H1 (cell line): Measurements from ENCODE around the gene CDH12. TPM values are rescaled to one million over a fixed set of nuclear protein-coding genes. Genes with fewer than 3 reads are reported as not detected.

ENCODE experiments used
- CTCF ChIA-PET: fragments of 300-600 bp; sonication (Branson Sonifier 250); formaldehyde crosslinking; loops from one replicate; lab custom pipeline; 2021; ENCODE audit not compliant: partially characterized antibody; lab: Charles Lee
- POLR2A ChIA-PET: fragments of 300-600 bp; sonication (Branson Sonifier 250); formaldehyde crosslinking; loops from one replicate; lab custom pipeline; 2021; ENCODE audit warnings: inconsistent platforms; ENCODE audit not compliant: partially characterized antibody; lab: Charles Lee
- DNase-seq, 2 experiments: peaks; one replicate each; pipeline versions ENCODE4 v3.0.0 to v3.0.0-alpha.2; 2010 to 2022; ENCODE audit warnings: low spot score in 2 of 2, low read depth in 1 of 2, mixed read lengths in 1 of 2
- FAIRE-seq: peaks from 2 replicates; lab custom pipeline; 2011; peaks lifted over from hg19 to GRCh38; lab: Jason Lieb, UNC
- H2AFZ ChIP-seq: 2 replicates; pipeline ENCODE4 v1.8.1; 2012; ENCODE audit warnings: low read length, inconsistent platforms
- H2AK5ac ChIP-seq: 2 replicates; pipeline ENCODE4 v1.6.1; 2013; ENCODE audit warnings: low read depth, low read length
- H2BK120ac ChIP-seq: replicated peaks from 2 replicates; pipeline ENCODE3; 2013; ENCODE audit warnings: low read depth, low read length, inconsistent platforms
- H2BK12ac ChIP-seq: 2 replicates; pipeline ENCODE4 v1.6.1; 2013; ENCODE audit warnings: low read depth, low read length
- H2BK15ac ChIP-seq: 2 replicates; pipeline ENCODE4 v1.6.1; 2013; ENCODE audit warnings: low read length
- H2BK20ac ChIP-seq: 2 replicates; pipeline ENCODE4 v1.6.1; 2013; ENCODE audit warnings: low read length
- H2BK5ac ChIP-seq: 2 replicates; pipeline ENCODE4 v1.6.1; 2013; ENCODE audit warnings: low read depth, low read length
- H3K14ac ChIP-seq: 2 replicates; pipeline ENCODE4 v1.6.1; 2013; ENCODE audit warnings: inconsistent platforms; ENCODE audit not compliant: insufficient read length
- H3K18ac ChIP-seq: 2 replicates; pipeline ENCODE4 v1.6.1; 2013; ENCODE audit warnings: low read length; ENCODE audit errors: extremely low read depth
- H3K23ac ChIP-seq: 2 replicates; pipeline ENCODE4 v1.6.1; 2013; ENCODE audit warnings: inconsistent platforms; ENCODE audit not compliant: insufficient read length
- H3K23me2 ChIP-seq: 2 replicates; pipeline ENCODE4 v1.6.1; 2013; ENCODE audit warnings: low read depth, low read length
- H3K27ac ChIP-seq: 2 replicates; pipeline ENCODE4 v1.6.1; 2011; ENCODE audit warnings: low read depth, low read length, inconsistent platforms
- H3K27me3 ChIP-seq, 4 experiments: replicated peaks in 1 of 4; 1 replicate in 1 of 4; 2 replicates in 3 of 4; pipeline versions ENCODE4 v1.6.1 to v1.8.1; 2011 to 2013; ENCODE audit warnings: low read length in 3 of 4, mild to moderate bottlenecking in 3 of 4, inconsistent platforms in 2 of 4, mixed read lengths in 2 of 4, moderate library complexity in 1 of 4; ENCODE audit not compliant: control insufficient read depth in 3 of 4, insufficient read depth in 3 of 4; ENCODE audit errors: extremely low read depth in 1 of 4
- H3K36me3 ChIP-seq, 4 experiments: 2 replicates each; pipeline versions ENCODE4 v1.6.1 to v1.8.1; 2011 to 2013; ENCODE audit warnings: mild to moderate bottlenecking in 4 of 4, low read length in 3 of 4, moderate library complexity in 2 of 4, control low read depth in 1 of 4, inconsistent platforms in 1 of 4; ENCODE audit not compliant: insufficient read depth in 4 of 4, control insufficient read depth in 2 of 4
- H3K4ac ChIP-seq: replicated peaks from 2 replicates; pipeline ENCODE3; 2013; ENCODE audit warnings: low read length, low read depth, mixed read lengths, inconsistent platforms; ENCODE audit not compliant: insufficient read length
- H3K4me1 ChIP-seq, 4 experiments: replicated peaks in 1 of 4; 1 replicate in 1 of 4; 2 replicates in 3 of 4; pipeline versions ENCODE4 v1.6.1 to v1.8.1; 2011 to 2013; ENCODE audit warnings: low read length in 3 of 4, inconsistent platforms in 2 of 4, mixed read lengths in 1 of 4; ENCODE audit not compliant: insufficient read depth in 4 of 4, control insufficient read depth in 3 of 4
- H3K4me2 ChIP-seq, 2 experiments: 2 replicates each; pipeline versions ENCODE4 v1.6.1 to v1.8.1; 2011 to 2013; ENCODE audit warnings: low read depth in 2 of 2, low read length in 2 of 2, control low read depth in 1 of 2, inconsistent platforms in 1 of 2, mild to moderate bottlenecking in 1 of 2; ENCODE audit not compliant: insufficient read depth in 1 of 2
- H3K4me3 ChIP-seq, 4 experiments: fragments of 200-600, 300-600 bp in 1 of 4; sonication (generic), shearing (Covaris generic), sonication (Bioruptor Twin) in 1 of 4; 2 replicates each; pipeline versions ENCODE4 v1.5.1 to v1.8.1; 2011 to 2016; ENCODE audit warnings: low read length in 4 of 4, low read depth in 3 of 4, control low read depth in 2 of 4, inconsistent platforms in 2 of 4, mild to moderate bottlenecking in 2 of 4, mixed read lengths in 1 of 4, moderate library complexity in 1 of 4; ENCODE audit not compliant: insufficient read depth in 2 of 4; ENCODE audit errors: extremely low read depth in 1 of 4
- H3K56ac ChIP-seq: replicated peaks from 2 replicates; pipeline ENCODE3; 2013; ENCODE audit warnings: low read depth, mild to moderate bottlenecking, mixed read lengths, low read length, inconsistent platforms; ENCODE audit not compliant: insufficient read length
- H3K79me1 ChIP-seq: 2 replicates; pipeline ENCODE4 v1.6.1; 2013; ENCODE audit warnings: low read depth, low read length, control low read depth
- H3K79me2 ChIP-seq, 2 experiments: 2 replicates each; pipeline versions ENCODE4 v1.6.1 to v1.8.1; 2012 to 2013; ENCODE audit warnings: low read length in 2 of 2, mild to moderate bottlenecking in 2 of 2, inconsistent platforms in 1 of 2; ENCODE audit not compliant: insufficient read depth in 2 of 2, control insufficient read depth in 1 of 2
- H3K9ac ChIP-seq, 4 experiments: replicated peaks in 1 of 4; 1 replicate in 1 of 4; 2 replicates in 3 of 4; pipeline versions ENCODE4 v1.6.1 to v1.8.1; 2011 to 2013; ENCODE audit warnings: low read depth in 3 of 4, low read length in 3 of 4, control low read depth in 2 of 4, mild to moderate bottlenecking in 2 of 4, moderate library complexity in 2 of 4, inconsistent platforms in 1 of 4; ENCODE audit errors: extremely low read depth in 1 of 4
- H3K9me3 ChIP-seq, 2 experiments: 2 replicates each; pipeline versions ENCODE4 v1.6.1 to v1.8.1; 2012 to 2013; ENCODE audit warnings: mild to moderate bottlenecking in 2 of 2, moderate library complexity in 2 of 2, control low read depth in 1 of 2, inconsistent platforms in 1 of 2, low read depth in 1 of 2, low read length in 1 of 2, mixed read lengths in 1 of 2; ENCODE audit not compliant: insufficient read depth in 2 of 2
- H4K20me1 ChIP-seq, 2 experiments: replicated peaks in 1 of 2; 2 replicates each; pipeline versions ENCODE3 to v1.8.1; 2011 to 2013; ENCODE audit warnings: inconsistent platforms in 2 of 2, low read length in 2 of 2, mild to moderate bottlenecking in 1 of 2; ENCODE audit not compliant: insufficient read depth in 2 of 2, control insufficient read depth in 1 of 2
- H4K5ac ChIP-seq: 2 replicates; pipeline ENCODE4 v1.6.1; 2013; ENCODE audit warnings: low read length, low read depth, mixed read lengths, inconsistent platforms; ENCODE audit not compliant: insufficient read length
- H4K8ac ChIP-seq: 2 replicates; pipeline ENCODE4 v1.8.0; 2013; ENCODE audit warnings: mild to moderate bottlenecking, moderate library complexity, low read length, inconsistent platforms; ENCODE audit not compliant: insufficient read depth; ENCODE audit errors: extremely low read depth
- H4K91ac ChIP-seq: replicated peaks from 2 replicates; pipeline ENCODE3; 2013; ENCODE audit warnings: low read length, mixed read lengths, inconsistent platforms; ENCODE audit not compliant: insufficient read length
- CTBP2 ChIP-seq: IDR thresholded peaks from 2 replicates; pipeline ENCODE4 v1.7.0; 2011; ENCODE audit warnings: borderline replicate concordance, mild to moderate bottlenecking, moderate library complexity, mixed read lengths, low read length; ENCODE audit not compliant: insufficient read depth, insufficient read length
- HDAC2 ChIP-seq, 2 experiments: fragments of 300-600 bp in 1 of 2; sonication (generic) in 1 of 2; IDR thresholded peaks; 2 replicates each; pipeline ENCODE4 v1.6.1; 2011 to 2012; ENCODE audit warnings: low read depth in 2 of 2, low read length in 2 of 2, mild to moderate bottlenecking in 2 of 2, moderate library complexity in 2 of 2, borderline replicate concordance in 1 of 2, inconsistent platforms in 1 of 2
- POLR2A ChIP-seq, 2 experiments: IDR thresholded peaks; 1 replicate in 1 of 2; 2 replicates in 1 of 2; pipeline ENCODE4 v1.6.1; 2011; ENCODE audit warnings: low read depth in 2 of 2, low read length in 2 of 2, mild to moderate bottlenecking in 2 of 2; ENCODE audit errors: control extremely low read depth in 1 of 2
- SIRT6 ChIP-seq: IDR thresholded peaks from one replicate; pipeline ENCODE4 v1.7.1; 2012; ENCODE audit warnings: low read length, inconsistent platforms
- SP1 ChIP-seq: IDR thresholded peaks from 2 replicates; pipeline ENCODE4 v1.6.1; 2011; ENCODE audit warnings: low read depth, low read length
- SUZ12 ChIP-seq: fragments of 200-600 bp; sonication (generic); IDR thresholded peaks from 2 replicates; pipeline ENCODE4 v1.6.1; 2012; ENCODE audit warnings: mild to moderate bottlenecking, inconsistent platforms, low read length, moderate library complexity, mixed read lengths
- TAF1 ChIP-seq: IDR thresholded peaks from 2 replicates; pipeline ENCODE4 v1.6.1; 2011; ENCODE audit warnings: mild to moderate bottlenecking, low read depth, low read length
- polyA plus RNA-seq, 7 experiments: library from polyadenylated mRNA; depleted of rRNA in 3 of 7; stranded (reverse) in 5 of 7; unstranded in 2 of 7; fragments of >200 nt in 5 of 7; fragments of 200-250 nt in 2 of 7; gene quantifications; 1 replicate in 5 of 7; 2 replicates in 1 of 7; 4 replicates in 1 of 7; pipeline versions ENCODE4 v1.2.1 to v1.2.3, GENCODE V29; 2011 to 2013; ENCODE audit warnings: missing spikeins in 2 of 7, mixed read lengths in 2 of 7
- total RNA-seq: library from RNA; stranded (reverse); fragmentation: NEBNext Ultra II Directional; extraction: Animal tissue kit (Norgen Biotek cat#: 25700); gene quantifications from 2 replicates; pipeline ENCODE4 v1.2.1, GENCODE V29; 2021
- TF ChIP-seq, protein P1 (sequence below): IDR thresholded peaks from 2 replicates; pipeline ENCODE4 v1.6.1; 2012; ENCODE audit warnings: inconsistent platforms

Gene CDH12
- total and polyA plus RNA-seq, 2 of the 8 experiments (the other 6 are each of a cell fraction or from before 2014, with no cell fraction given) = 0.03 TPM; not detected in 1

DNA sequence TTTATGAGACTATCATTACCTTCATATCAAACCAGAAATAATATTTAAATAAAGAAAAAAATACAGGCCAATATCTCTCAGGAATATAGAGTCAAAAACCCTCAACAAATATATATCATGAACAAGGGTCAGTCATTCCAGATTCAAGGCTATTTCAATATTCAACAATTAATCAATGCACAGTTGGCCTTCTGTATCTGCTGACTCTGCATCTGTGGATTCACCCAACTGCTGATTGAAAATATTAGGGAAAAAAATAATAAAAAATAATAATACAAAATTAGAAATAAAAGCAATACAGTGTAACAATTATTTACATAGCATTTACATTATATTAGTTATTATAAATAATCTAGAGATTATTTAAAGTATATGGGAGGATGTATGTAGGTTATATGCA is 1114.0 kb downstream of the CDH12 start:
- Histone ChIP-seq H2AFZ (no peak overlapping the region), H3K4me1 (no peaks in the 10 kb centered on the region; a peak in 1 of 7 replicates), H2BK12ac (no peak overlapping the region), H3K4me3 (no peak overlapping the region), H2BK120ac (no peak overlapping the region), H3K27ac (no peak overlapping the region), H3K9ac (no peak overlapping the region), H3K14ac (no peak overlapping the region), H4K20me1 (no peaks in the 10 kb centered on the region), H3K56ac (no peak overlapping the region), H2BK5ac (no peak overlapping the region), H3K23me2 (no peaks in the 10 kb centered on the region), H3K4me2 (no peak overlapping the region), H4K5ac (no peak overlapping the region), H3K79me1 (no peaks in the 10 kb centered on the region), H3K27me3 (no peaks in the 10 kb centered on the region), H3K36me3 (no peaks in the 10 kb centered on the region), H3K9me3 (no peaks in the 10 kb centered on the region), H2BK15ac (no peak overlapping the region), H2AK5ac (no peak overlapping the region), H2BK20ac (no peak overlapping the region), H4K91ac (no peak overlapping the region), H4K8ac (no peak overlapping the region), H3K23ac (no peak overlapping the region), H3K18ac (no peak overlapping the region), H3K79me2 (no peaks in the 10 kb centered on the region), H3K4ac (no peak overlapping the region)
- FAIRE-seq (no peak), DNase-seq (no peak)
- ChIA-PET POLR2A (no interaction called here), CTCF (no interaction called here)
- TF ChIP-seq SUZ12 = no peak
- no peak for TF ChIP-seq SP1
- no peak for TF ChIP-seq SIRT6
- TF ChIP-seq CTBP2 = no peak
- TF ChIP-seq HDAC2 (IDR thresholded peaks at IDR 0.05; ENCODE audit: borderline replicate concordance in 1 of 2, low read depth in 2 of 2, low read length in 2 of 2) = no peak
- no peak for TF ChIP-seq POLR2A (IDR thresholded peaks at IDR 0.05; ENCODE audit: control extremely low read depth in 1 of 2, low read depth in 2 of 2, low read length in 2 of 2)
- TF ChIP-seq, protein P1, sequence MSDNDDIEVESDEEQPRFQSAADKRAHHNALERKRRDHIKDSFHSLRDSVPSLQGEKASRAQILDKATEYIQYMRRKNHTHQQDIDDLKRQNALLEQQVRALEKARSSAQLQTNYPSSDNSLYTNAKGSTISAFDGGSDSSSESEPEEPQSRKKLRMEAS = no peak
- no peak for TF ChIP-seq TAF1
